Spleen (tissue), 11 donors: ENCODE results near the gene RYR2. TPM values are rescaled to one million over a fixed set of nuclear protein-coding genes. Genes with fewer than 3 reads are reported as not detected.

Source experiments
- DNase-seq: peaks from one replicate; pipeline ENCODE4 v3.0.0-alpha.2; 2020
- H3K27ac ChIP-seq, 8 donors: fragments of 200-600 bp; sonication (generic) in 7 of 8; 1 replicate in 4 of 8; 2 replicates in 4 of 8; pipeline versions ENCODE4 v1.5.0 to v1.8.0; 2016 to 2021; ENCODE audit warnings: inconsistent platforms in 4 of 8, mild to moderate bottlenecking in 4 of 8, moderate library complexity in 1 of 8
- H3K27me3 ChIP-seq, 7 donors: fragments of 200-600 bp; sonication (generic) in 6 of 7; replicated peaks in 1 of 7; 1 replicate in 4 of 7; 2 replicates in 3 of 7; pipeline versions ENCODE4 v1.5.0 to v1.8.0; 2016 to 2021; ENCODE audit warnings: inconsistent platforms in 3 of 7, mild to moderate bottlenecking in 1 of 7
- H3K36me3 ChIP-seq, 6 donors: fragments of 200-600 bp; sonication (generic) in 5 of 6; 1 replicate in 4 of 6; 2 replicates in 2 of 6; pipeline versions ENCODE4 v1.5.0 to v1.8.0; 2016 to 2021; ENCODE audit warnings: inconsistent platforms in 2 of 6
- H3K4me1 ChIP-seq, 6 donors: fragments of 200-600 bp; sonication (generic) in 5 of 6; 1 replicate in 3 of 6; 2 replicates in 3 of 6; pipeline versions ENCODE4 v1.5.0 to v1.8.0; 2016 to 2021; ENCODE audit warnings: inconsistent platforms in 3 of 6
- H3K4me3 ChIP-seq, 8 donors: fragments of 200-600 bp; sonication (generic) in 7 of 8; 1 replicate in 4 of 8; 2 replicates in 4 of 8; pipeline versions ENCODE4 v1.5.0 to v1.8.0; 2016 to 2021; ENCODE audit warnings: inconsistent platforms in 4 of 8, mild to moderate bottlenecking in 4 of 8, moderate library complexity in 2 of 8
- H3K9me3 ChIP-seq, 8 donors: fragments of 200-600 bp; sonication (generic) in 7 of 8; 1 replicate in 4 of 8; 2 replicates in 4 of 8; pipeline versions ENCODE4 v1.5.0 to v1.8.0; 2016 to 2021; ENCODE audit warnings: inconsistent platforms in 4 of 8
- CTCF ChIP-seq, 11 experiments: fragments of 200-600 bp in 7 of 11; fragments of 450-650 bp in 4 of 11; sonication (generic) in 4 of 11; IDR thresholded peaks in 8 of 11; conservative IDR thresholded peaks in 3 of 11; 1 replicate in 7 of 11; 2 replicates in 4 of 11; pipeline versions ENCODE4 v1.4.0 to v1.8.0; 2016 to 2021; ENCODE audit warnings: antibody characterized with exemption in 11 of 11, inconsistent platforms in 4 of 11, mild to moderate bottlenecking in 1 of 11
- POLR2A ChIP-seq, 3 donors: fragments of 450-650 bp; IDR thresholded peaks; one replicate each; pipeline ENCODE4 v1.5.1; 2017; ENCODE audit warnings: antibody characterized with exemption in 3 of 3, mild to moderate bottlenecking in 1 of 3
- POLR2AphosphoS5 ChIP-seq, 3 donors: sonication (generic); formaldehyde crosslinking; IDR thresholded peaks; one replicate each; pipeline ENCODE4 v1.5.1; 2017; ENCODE audit warnings: antibody characterized with exemption in 3 of 3
- WGBS, 5 donors: extraction: QIAGEN DNeasy Blood & Tissue Kit in 3 of 5; methylation state at CpG; one replicate each; pipeline versions ENCODE4 v1.1.5 to v1.1.7; 2013 to 2018; 5-methylcytosine and 5-hydroxymethylcytosine counted together
- intact Hi-C: fragments of 100-400 bp; cut with DNase I; formaldehyde crosslinking; loops from one replicate; pipeline ENCODE4 v1.15.0; 2023; ENCODE audit warnings: low total_unique reads
- polyA plus RNA-seq, 3 donors: library from polyadenylated mRNA; stranded (reverse); fragments of 200-250 nt; gene quantifications; one replicate each; pipeline ENCODE4 v1.2.1, GENCODE V29; 2013
- total RNA-seq, 7 donors: library from RNA; depleted of rRNA in 3 of 7; stranded (reverse); fragments of >200 nt in 3 of 7; fragmentation: NEBNext Ultra II Directional in 4 of 7; extraction: Animal tissue kit (Norgen Biotek cat#: 25700) in 4 of 7; gene quantifications; one replicate each; pipeline versions ENCODE4 v1.1.0 to v1.2.1, GENCODE V29; 2016 to 2021
- donor health status: healthy with polysubstance abuse.
- donor health status: DM: no; HTN: no; CAD: no; lungs with moderate emphysema.
- donor health status: DM: no; HTN: no; CAD: no.
- donor health status: Bipolar disorder and iron deficiency.
- donor health status: healthy.
- donor health status: DM: no; HTN: no; CAD: no.
- donor health status: DM: yes; HTN: yes; CAD: no.

Gene RYR2
- total and polyA plus RNA-seq, 10 donors, result 0.12 to 7.1 (median 3.7) TPM

GRCh38 chr1:237500566-237500965 is 458.6 kb downstream of the RYR2 start:
- H3K27me3 ChIP-seq, result no peaks in the 10 kb centered on the region
- no peak overlapping the region for H3K27ac ChIP-seq
- H3K9me3 ChIP-seq, result no peaks in the 10 kb centered on the region
- no peaks in the 10 kb centered on the region for H3K36me3 ChIP-seq
- no peak for DNase-seq
- WGBS, 5 donors, result 75 to 88% (median 83%) methylated on average over 6 of the region's 6 CpGs
- intact Hi-C loops, result no loop called here
- no peak overlapping the region for H3K4me3 ChIP-seq
- H3K4me1 ChIP-seq, result no peaks in the 10 kb centered on the region
- TF ChIP-seq CTCF (IDR thresholded peaks at IDR 0.05 in 8 of 11, conservative IDR thresholded peaks at IDR 0.05 in 3 of 11) (no peak), POLR2A (IDR thresholded peaks at IDR 0.05) (no peak), POLR2AphosphoS5 (IDR thresholded peaks at IDR 0.05) (no peak)

GRCh38 chr1:237503292-237503691 is 461.3 kb downstream of the RYR2 start:
- intact Hi-C loops, result no loop called here
- no peaks in the 10 kb centered on the region for H3K27me3 ChIP-seq
- no peak overlapping the region for H3K27ac ChIP-seq
- H3K4me1 ChIP-seq, result peaks cover 0 to 6% (median 0%) of the 10 kb centered on the region in 6 donors
- DNase-seq, result no peak
- no peak for TF ChIP-seq CTCF (IDR thresholded peaks at IDR 0.05 in 8 of 11, conservative IDR thresholded peaks at IDR 0.05 in 3 of 11)
- TF ChIP-seq POLR2A (IDR thresholded peaks at IDR 0.05), result no peak
- no peak for TF ChIP-seq POLR2AphosphoS5 (IDR thresholded peaks at IDR 0.05)
- H3K4me3 ChIP-seq, result no peak overlapping the region
- WGBS, 5 donors, result 74 to 89% (median 80%) methylated on average over 8 of the region's 8 CpGs
- H3K9me3 ChIP-seq, result no peaks in the 10 kb centered on the region
- H3K36me3 ChIP-seq, result no peaks in the 10 kb centered on the region

GRCh38 chr1:237507005-237507404 is 465.0 kb downstream of the RYR2 start:
- no peaks in the 10 kb centered on the region for H3K27me3 ChIP-seq
- TF ChIP-seq CTCF (IDR thresholded peaks at IDR 0.05 in 8 of 11, conservative IDR thresholded peaks at IDR 0.05 in 3 of 11) (no peak), POLR2AphosphoS5 (IDR thresholded peaks at IDR 0.05) (no peak), POLR2A (IDR thresholded peaks at IDR 0.05) (no peak)
- H3K4me3 ChIP-seq, result peak overlapping the region in 2 of 8 donors; percentile 7 to 9
- no peak overlapping the region for H3K27ac ChIP-seq
- intact Hi-C loops, result no loop called here
- H3K36me3 ChIP-seq, result no peaks in the 10 kb centered on the region
- 53 to 74% (median 61%) methylated on average over 2 of the region's 2 CpGs for WGBS, 5 donors
- no peaks in the 10 kb centered on the region for H3K9me3 ChIP-seq
- DNase-seq, result no peak
- H3K4me1 ChIP-seq, result peaks cover 0 to 6% (median 0%) of the 10 kb centered on the region in 6 donors

- WGBS, 5 donors, result 78 to 87% (median 84%) methylated on average over 2 of the region's 2 CpGs
- Histone ChIP-seq H3K9me3 (no peaks in the 10 kb centered on the region), H3K27me3 (no peaks in the 10 kb centered on the region), H3K36me3 (no peaks in the 10 kb centered on the region), H3K4me3 (no peak overlapping the region), H3K27ac (no peak overlapping the region), H3K4me1 (peaks cover 0 to 6% (median 0%) of the 10 kb centered on the region in 6 donors)
- no peak for DNase-seq
- intact Hi-C loops, result no loop called here
- TF ChIP-seq POLR2AphosphoS5 (IDR thresholded peaks at IDR 0.05) (no peak), CTCF (IDR thresholded peaks at IDR 0.05 in 8 of 11, conservative IDR thresholded peaks at IDR 0.05 in 3 of 11) (no peak), POLR2A (IDR thresholded peaks at IDR 0.05) (no peak)
Measured at GRCh38 chr1:237509748-237510147, 467.8 kb downstream of the RYR2 start.
